RPMI7951 (cell line): Measurements from ENCODE around the gene WDFY2. TPM values are rescaled to one million over a fixed set of nuclear protein-coding genes. Genes with fewer than 3 reads are reported as not detected.
A peak's percentile ranks its signal among the peaks of the same experiment; 100 is the strongest.

Source experiments
- DNase-seq: peaks from one replicate; pipeline ENCODE4 v3.0.0-alpha.2; 2012; ENCODE audit warnings: low read depth
- total RNA-seq: library from RNA; depleted of rRNA; stranded (reverse); fragments of >200 nt; shearing (Covaris generic); gene quantifications from 2 replicates; pipeline ENCODE4 v1.2.3, GENCODE V29; 2014

WDFY2 gene
- total RNA-seq, 1 experiment from 2014 or later, result 3.4 TPM

GRCh38 chr13:51770160-51770559, 185.9 kb downstream of the WDFY2 start:
- no peak for DNase-seq

DNA sequence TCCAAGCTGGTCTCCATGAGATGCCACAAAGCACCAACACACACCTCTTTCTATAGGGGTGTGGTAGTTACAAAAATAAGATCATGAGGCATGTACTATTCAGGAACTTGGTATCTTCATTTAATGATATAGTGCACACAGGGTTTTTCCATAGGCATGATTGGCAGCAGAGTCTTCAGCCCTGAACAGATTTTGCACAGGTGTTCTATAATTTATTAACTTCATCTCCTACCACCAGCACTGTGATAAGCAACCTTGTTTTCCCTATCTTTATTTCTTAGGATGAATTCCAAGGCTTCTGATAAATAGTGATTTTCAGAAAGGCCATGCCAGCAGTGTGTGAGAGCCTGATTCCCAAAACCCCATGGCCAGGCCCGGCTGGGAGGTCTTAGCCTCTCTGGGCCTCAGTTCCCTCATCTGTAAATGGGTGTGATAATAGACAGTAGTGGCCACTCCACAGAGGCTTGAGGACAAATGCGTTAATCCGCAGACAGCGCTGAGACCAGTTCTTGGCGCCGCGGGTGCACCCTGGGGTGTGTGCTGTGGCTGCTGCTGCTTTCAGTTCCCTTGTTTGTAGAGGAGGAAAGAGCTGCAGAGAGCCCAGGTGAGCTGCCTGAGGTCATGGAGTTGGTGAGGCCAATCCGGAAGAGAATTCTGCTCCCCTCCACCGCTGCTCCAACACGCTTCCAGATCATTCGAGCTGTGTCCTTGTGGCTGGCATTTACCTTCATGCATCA, 186.6 kb downstream of the WDFY2 start:
- DNase-seq, result no peak

DNA sequence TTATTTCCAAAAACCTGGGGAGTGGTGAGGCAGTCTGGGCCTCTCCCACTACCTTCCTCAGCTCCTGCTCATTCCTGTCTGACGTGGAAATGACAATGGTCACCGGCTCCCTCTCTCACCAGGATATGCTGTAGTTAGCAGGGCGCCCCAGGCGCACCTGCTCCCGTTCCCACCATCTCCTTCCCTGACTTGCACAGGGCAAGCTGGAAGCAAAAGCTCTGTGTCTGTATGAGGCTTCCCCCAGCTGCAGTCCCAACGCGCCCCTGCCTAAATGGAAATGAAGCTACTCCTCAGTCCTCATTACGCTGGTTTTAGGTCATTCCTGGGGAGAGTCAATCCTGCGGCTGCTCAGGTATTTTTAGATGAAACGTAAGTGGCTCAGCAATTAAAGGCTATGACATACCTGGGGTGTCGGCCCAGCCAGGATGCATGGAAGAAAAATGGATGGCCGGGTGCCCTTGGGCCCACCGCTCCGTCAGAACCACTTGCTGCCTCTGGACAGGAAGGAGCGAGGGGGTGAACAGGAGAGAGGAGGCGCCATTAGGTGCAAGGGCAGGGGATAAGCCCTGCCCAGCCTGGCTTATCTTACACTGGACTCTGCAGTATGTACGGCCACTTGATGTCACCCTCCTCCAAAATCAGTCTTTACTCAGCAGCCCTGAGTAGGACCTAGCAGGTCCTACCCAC, 187.3 kb downstream of the WDFY2 start:
- no peak for DNase-seq

DNA sequence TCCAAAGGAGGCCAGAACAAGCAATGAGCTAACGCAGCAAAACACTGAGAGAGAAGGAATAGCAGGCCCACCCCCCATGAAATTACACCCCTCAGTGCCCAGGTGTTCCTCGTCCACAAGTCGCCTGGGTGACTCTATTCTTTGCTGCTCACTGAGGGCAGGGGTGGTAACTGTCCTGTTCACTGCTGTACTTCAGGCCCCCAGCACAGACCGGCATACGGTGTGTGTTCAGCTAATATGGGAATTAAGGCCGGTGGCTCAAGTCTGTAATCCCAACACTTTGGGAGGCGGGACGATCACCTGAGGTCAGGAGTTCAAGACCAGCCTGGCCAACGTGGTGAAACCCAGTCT, 187.8 kb downstream of the WDFY2 start:
- no peak for DNase-seq

GRCh38 chr13:51772781-51773180, 188.5 kb downstream of the WDFY2 start:
- no peak for DNase-seq

DNA sequence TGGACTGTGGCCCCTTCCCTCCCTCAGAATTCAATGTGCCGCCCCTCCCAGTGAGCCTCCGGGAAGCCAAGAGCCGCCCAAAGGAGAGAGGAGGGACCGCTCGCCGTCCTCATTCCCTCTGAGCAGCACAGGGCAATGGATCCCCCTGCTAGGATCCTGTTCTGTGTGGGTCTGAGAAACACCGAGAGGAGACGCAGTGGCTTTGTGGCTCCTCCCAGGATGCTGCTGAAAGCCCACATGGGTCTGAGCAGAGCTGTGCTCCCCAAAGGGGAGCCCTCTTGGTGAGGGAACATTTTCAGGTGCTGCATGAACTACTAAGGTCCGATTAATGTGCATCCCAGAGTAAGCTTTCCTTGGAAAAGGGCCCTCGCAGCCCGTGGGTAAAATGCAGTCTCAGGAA, 189.3 kb downstream of the WDFY2 start:
- DNase-seq, result no peak

GRCh38 chr13:51776179-51776578, 191.9 kb downstream of the WDFY2 start:
- DNase-seq, result no peak

- no peak for DNase-seq
Measured at GRCh38 chr13:51777921-51778320, 193.7 kb downstream of the WDFY2 start.

GRCh38 chr13:51778392-51778791, 194.1 kb downstream of the WDFY2 start:
- DNase-seq, result no peak

DNA sequence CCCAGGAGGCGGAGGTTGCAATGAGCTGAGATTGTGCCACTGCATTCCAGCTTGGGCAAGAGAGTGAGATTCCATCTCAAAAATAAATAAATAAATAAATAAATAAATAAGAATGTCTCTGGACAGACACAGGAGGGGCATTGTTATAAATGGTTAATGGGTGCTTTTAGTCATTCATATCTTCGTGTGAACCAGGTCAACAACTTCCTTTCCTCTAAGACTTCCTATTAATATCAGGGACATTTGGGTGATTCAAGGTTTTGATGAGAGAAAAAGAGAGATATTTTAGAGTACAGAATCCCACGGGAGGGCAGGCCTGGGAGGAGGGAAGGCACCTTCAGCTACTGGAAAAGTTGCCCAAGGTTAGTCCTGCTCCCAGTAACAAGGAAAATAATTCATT, 195.8 kb downstream of the WDFY2 start:
- DNase-seq, result no peak

- DNase-seq, result peak; percentile 25
Measured at GRCh38 chr13:51781246-51782022, 197.2 kb downstream of the WDFY2 start.

GRCh38 chr13:51782026-51782710, 197.9 kb downstream of the WDFY2 start:
- no peak for DNase-seq

GRCh38 chr13:51783428-51784094, 199.3 kb downstream of the WDFY2 start:
- no peak for DNase-seq

GRCh38 chr13:51784097-51784496, 199.8 kb downstream of the WDFY2 start:
- DNase-seq, result no peak

- DNase-seq, result no peak
Measured at GRCh38 chr13:51785712-51786424, 201.6 kb downstream of the WDFY2 start.

GRCh38 chr13:51786425-51787265, 202.4 kb downstream of the WDFY2 start:
- DNase-seq, result no peak

- peak; percentile 79 for DNase-seq
Measured at GRCh38 chr13:51793570-51794271, 209.5 kb downstream of the WDFY2 start.

GRCh38 chr13:51794964-51795363, 210.7 kb downstream of the WDFY2 start:
- DNase-seq, result no peak

DNA sequence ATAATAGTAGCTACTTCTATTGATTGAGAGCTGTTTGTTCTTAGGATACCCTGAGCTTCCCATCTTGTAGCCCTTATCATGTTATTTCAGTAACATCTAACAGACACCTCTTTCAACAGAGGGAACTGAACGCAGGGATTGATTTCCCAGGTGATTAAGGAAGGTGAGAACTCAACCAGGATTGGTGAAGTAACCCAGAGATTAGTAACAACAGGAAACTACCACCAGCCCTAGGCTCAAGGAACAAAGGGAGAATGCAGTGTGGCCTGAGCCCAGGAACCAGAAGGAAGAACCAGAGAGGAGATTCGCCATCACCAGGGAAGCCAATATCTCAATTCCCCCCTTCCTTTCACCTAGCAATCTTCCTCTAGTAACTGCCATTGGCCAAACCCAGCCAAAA, 211.2 kb downstream of the WDFY2 start:
- DNase-seq, result no peak
